Fibroblast of lung (primary cell): ENCODE results near the gene TPGS2. TPM values are rescaled to one million over a fixed set of nuclear protein-coding genes. Genes with fewer than 3 reads are reported as not detected.

Experiments used
- DNase-seq, 2 donors: peaks; one replicate each; pipeline versions ENCODE4 v3.0.0 to v3.0.0-alpha.2; 2010; ENCODE audit warnings: low read depth in 2 of 2
- H2AFZ ChIP-seq: 2 replicates; pipeline ENCODE4 v1.5.1; 2012; ENCODE audit warnings: low read length, control low read depth, inconsistent platforms
- H3K27ac ChIP-seq: 2 replicates; pipeline ENCODE4 v1.5.1; 2011; ENCODE audit warnings: low read length, control low read depth; ENCODE audit not compliant: insufficient read depth
- H3K27me3 ChIP-seq: 2 replicates; pipeline ENCODE4 v1.5.1; 2011; ENCODE audit warnings: mild to moderate bottlenecking, low read length; ENCODE audit not compliant: control insufficient read depth, insufficient read depth
- H3K36me3 ChIP-seq: 2 replicates; pipeline ENCODE4 v1.5.1; 2011; ENCODE audit warnings: low read length; ENCODE audit not compliant: control insufficient read depth, insufficient read depth
- H3K4me1 ChIP-seq: 2 replicates; pipeline ENCODE4 v1.5.1; 2011; ENCODE audit warnings: low read length; ENCODE audit not compliant: control insufficient read depth, insufficient read depth; ENCODE audit errors: extremely low read depth
- H3K4me2 ChIP-seq: 2 replicates; pipeline ENCODE4 v1.5.1; 2011; ENCODE audit warnings: low read length, control low read depth; ENCODE audit not compliant: insufficient read depth; ENCODE audit errors: extremely low read depth
- H3K4me3 ChIP-seq, 4 experiments: fragments of 200-600 bp in 1 of 4; sonication (generic) in 1 of 4; replicated peaks in 1 of 4; 2 replicates each; pipeline ENCODE4 v1.5.1; 2011 to 2016; ENCODE audit warnings: low read length in 4 of 4, low read depth in 3 of 4, mild to moderate bottlenecking in 3 of 4, control low read depth in 2 of 4, inconsistent platforms in 1 of 4, mixed read lengths in 1 of 4; ENCODE audit not compliant: insufficient read depth in 1 of 4; ENCODE audit errors: control extremely low read depth in 1 of 4
- H3K79me2 ChIP-seq: 2 replicates; pipeline ENCODE4 v1.5.1; 2012; ENCODE audit warnings: mild to moderate bottlenecking, low read length, inconsistent platforms; ENCODE audit not compliant: control insufficient read depth, insufficient read depth
- H3K9ac ChIP-seq: 2 replicates; pipeline ENCODE4 v1.5.1; 2011; ENCODE audit warnings: mild to moderate bottlenecking, low read length, control low read depth; ENCODE audit not compliant: insufficient read depth
- H3K9me3 ChIP-seq: 2 replicates; pipeline ENCODE4 v1.5.1; 2012; ENCODE audit warnings: low read depth, low read length; ENCODE audit not compliant: control insufficient read depth, insufficient read depth
- H4K20me1 ChIP-seq: 2 replicates; pipeline ENCODE4 v1.5.1; 2011; ENCODE audit warnings: low read length; ENCODE audit not compliant: control insufficient read depth, insufficient read depth; ENCODE audit errors: extremely low read depth
- CTCF ChIP-seq, 2 donors: IDR thresholded peaks in 1 of 2; conservative IDR thresholded peaks in 1 of 2; 1 replicate in 1 of 2; 2 replicates in 1 of 2; pipeline ENCODE4 v1.5.1; 2011 to 2012; ENCODE audit warnings: low read length in 2 of 2, control low read depth in 1 of 2, inconsistent platforms in 1 of 2, low read depth in 1 of 2, mild to moderate bottlenecking in 1 of 2
- EZH2 ChIP-seq: IDR thresholded peaks from 2 replicates; pipeline ENCODE4 v1.5.1; 2012; ENCODE audit warnings: low read length, control low read depth, mild to moderate bottlenecking; ENCODE audit errors: missing control alignments
- polyA plus RNA-seq, 2 donors: library from polyadenylated mRNA; depleted of rRNA in 1 of 2; stranded (reverse) in 1 of 2; unstranded in 1 of 2; fragments of >200 nt; gene quantifications; 2 replicates each; pipeline ENCODE4 v1.2.1, GENCODE V29; 2011 to 2012; ENCODE audit warnings: missing spikeins in 1 of 2
- total RNA-seq: library from RNA; depleted of rRNA; stranded (reverse); fragments of >200 nt; gene quantifications from 2 replicates; pipeline ENCODE4 v1.2.1, GENCODE V29; 2014

The TPGS2 gene
- total and polyA plus RNA-seq, 2 donors (not counting 1 experiment from before 2014, with no cell fraction given): 98.8 to 437 TPM

- DNase-seq: peak in 1 of 2 donors; percentile 58
- TF ChIP-seq CTCF (conservative IDR thresholded peaks at IDR 0.05 in 1 of 2, IDR thresholded peaks at IDR 0.05 in 1 of 2; ENCODE audit: low read depth in 1 of 2, low read length in 2 of 2) (no peak), EZH2 (no peak)
- H3K4me3 ChIP-seq: no peak overlapping the region
- H3K27me3 ChIP-seq: no peaks in the 10 kb centered on the region
- no peaks in the 10 kb centered on the region for H4K20me1 ChIP-seq
- no peaks in the 10 kb centered on the region for H3K9me3 ChIP-seq
- no peak overlapping the region for H3K9ac ChIP-seq
- no peak overlapping the region for H3K4me2 ChIP-seq
- H2AFZ ChIP-seq: no peak overlapping the region
- no peaks in the 10 kb centered on the region for H3K79me2 ChIP-seq
- no peaks in the 10 kb centered on the region for H3K36me3 ChIP-seq
- H3K4me1 ChIP-seq: no peaks in the 10 kb centered on the region
- H3K27ac ChIP-seq: no peak overlapping the region
These were observed 56.5 kb downstream of the TPGS2 start for GRCh38 chr18:36772241-36772723.

GRCh38 chr18:36771245-36771644 lies 57.6 kb downstream of the TPGS2 start:
- Histone ChIP-seq H3K27me3 (no peaks in the 10 kb centered on the region), H3K4me3 (no peak overlapping the region), H4K20me1 (no peaks in the 10 kb centered on the region), H3K4me1 (no peaks in the 10 kb centered on the region), H3K27ac (no peak overlapping the region), H3K36me3 (no peaks in the 10 kb centered on the region), H2AFZ (no peak overlapping the region), H3K79me2 (no peaks in the 10 kb centered on the region), H3K9ac (no peak overlapping the region), H3K4me2 (no peak overlapping the region), H3K9me3 (no peaks in the 10 kb centered on the region)
- DNase-seq: no peak
- TF ChIP-seq CTCF (conservative IDR thresholded peaks at IDR 0.05 in 1 of 2, IDR thresholded peaks at IDR 0.05 in 1 of 2; ENCODE audit: low read depth in 1 of 2, low read length in 2 of 2) (no peak), EZH2 (no peak)

- H4K20me1 ChIP-seq: no peaks in the 10 kb centered on the region
- no peak overlapping the region for H3K9ac ChIP-seq
- no peaks in the 10 kb centered on the region for H3K36me3 ChIP-seq
- H3K79me2 ChIP-seq: no peaks in the 10 kb centered on the region
- no peak overlapping the region for H2AFZ ChIP-seq
- TF ChIP-seq EZH2 (no peak), CTCF (conservative IDR thresholded peaks at IDR 0.05 in 1 of 2, IDR thresholded peaks at IDR 0.05 in 1 of 2; ENCODE audit: low read depth in 1 of 2, low read length in 2 of 2) (no peak)
- DNase-seq: peak in 1 of 2 donors; percentile 22
- H3K27ac ChIP-seq: no peak overlapping the region
- no peak overlapping the region for H3K4me2 ChIP-seq
- H3K27me3 ChIP-seq: no peaks in the 10 kb centered on the region
- no peaks in the 10 kb centered on the region for H3K4me1 ChIP-seq
- no peak overlapping the region for H3K4me3 ChIP-seq
- no peaks in the 10 kb centered on the region for H3K9me3 ChIP-seq
These were observed 58.4 kb downstream of the TPGS2 start for GRCh38 chr18:36770315-36770946.
